Sigmoid colon (tissue), 7 donors: Measurements from ENCODE around the gene DGLUCY. TPM values are rescaled to one million over a fixed set of nuclear protein-coding genes. Genes with fewer than 3 reads are reported as not detected.

Experiments
- DNase-seq: peaks from one replicate; pipeline ENCODE4 v3.0.0-alpha.2; 2019
- H3K27ac ChIP-seq, 4 donors: fragments of 200-600 bp; sonication (generic); one replicate each; pipeline ENCODE4 v1.5.1; 2016 to 2019; ENCODE audit warnings: mild to moderate bottlenecking in 1 of 4
- H3K27me3 ChIP-seq, 3 donors: fragments of 200-600 bp; sonication (generic); one replicate each; pipeline ENCODE4 v1.5.1; 2019; ENCODE audit warnings: mild to moderate bottlenecking in 1 of 3
- H3K36me3 ChIP-seq, 4 donors: fragments of 200-600 bp; sonication (generic); one replicate each; pipeline ENCODE4 v1.5.1; 2016 to 2019
- H3K4me1 ChIP-seq, 4 donors: fragments of 200-600 bp; sonication (generic); one replicate each; pipeline ENCODE4 v1.5.1; 2017 to 2019
- H3K4me3 ChIP-seq, 4 donors: fragments of 200-600 bp; sonication (generic); one replicate each; pipeline ENCODE4 v1.5.1; 2017 to 2019; ENCODE audit warnings: mild to moderate bottlenecking in 2 of 4, moderate library complexity in 1 of 4
- H3K9me3 ChIP-seq, 4 donors: fragments of 200-600 bp in 3 of 4; sonication (generic) in 3 of 4; one replicate each; pipeline versions ENCODE4 v1.5.1 to v1.6.1; 2013 to 2019
- EP300 ChIP-seq, 4 donors: sonication (generic); formaldehyde crosslinking; IDR thresholded peaks; one replicate each; pipeline ENCODE4 v1.6.1; 2017; ENCODE audit warnings: antibody characterized with exemption in 4 of 4
- POLR2A ChIP-seq, 2 donors: fragments of 450-650 bp; IDR thresholded peaks; one replicate each; pipeline ENCODE4 v1.6.1; 2016; ENCODE audit warnings: antibody characterized with exemption in 2 of 2, mild to moderate bottlenecking in 2 of 2, moderate library complexity in 2 of 2
- POLR2AphosphoS5 ChIP-seq, 4 donors: sonication (generic); formaldehyde crosslinking; IDR thresholded peaks; one replicate each; pipeline ENCODE4 v1.6.1; 2017; ENCODE audit warnings: antibody characterized with exemption in 4 of 4
- WGBS, 2 donors: extraction: QIAGEN DNeasy Blood & Tissue Kit; methylation state at CpG; one replicate each; pipeline ENCODE4 v1.1.7; 2013; 5-methylcytosine and 5-hydroxymethylcytosine counted together
- intact Hi-C: fragments of 100-400 bp; cut with DNase I; formaldehyde crosslinking; loops from one replicate; pipeline ENCODE4 v1.15.1; 2023
- polyA plus RNA-seq, 3 donors: library from polyadenylated mRNA; stranded (reverse); fragments of 200-250 nt; gene quantifications; one replicate each; pipeline ENCODE4 v1.2.3, GENCODE V29; 2013
- total RNA-seq, 4 donors: library from RNA; depleted of rRNA; stranded (reverse); fragments of >200 nt; gene quantifications; one replicate each; pipeline ENCODE4 v1.1.0, GENCODE V29; 2016
- TF ChIP-seq, protein P1 (sequence below), 4 experiments: fragments of 450-650 bp in 3 of 4; fragments of 200-600 bp in 1 of 4; IDR thresholded peaks; one replicate each; pipeline ENCODE4 v1.5.1; 2016 to 2019; ENCODE audit warnings: antibody characterized with exemption in 4 of 4, mild to moderate bottlenecking in 3 of 4, moderate library complexity in 2 of 4
- donor health status: healthy with polysubstance abuse.
- donor health status: Bipolar disorder and iron deficiency.
- donor health status: healthy.

DGLUCY gene
- total and polyA plus RNA-seq, 7 donors = 14.4 to 99.4 (median 49.8) TPM

- DNase-seq = no peak
- Histone ChIP-seq H3K27me3 (no peaks in the 10 kb centered on the region), H3K4me3 (no peak overlapping the region), H3K4me1 (peaks cover 0 to 18% (median 13%) of the 10 kb centered on the region in 4 donors), H3K36me3 (peaks cover 0 to 34% (median 10%) of the 10 kb centered on the region in 4 donors), H3K9me3 (no peaks in the 10 kb centered on the region), H3K27ac (no peak overlapping the region)
- intact Hi-C loops = no loop called here
- 31 to 85% methylated on average over 1 of the region's 1 CpG for WGBS, 2 donors
- TF ChIP-seq, protein P1, sequence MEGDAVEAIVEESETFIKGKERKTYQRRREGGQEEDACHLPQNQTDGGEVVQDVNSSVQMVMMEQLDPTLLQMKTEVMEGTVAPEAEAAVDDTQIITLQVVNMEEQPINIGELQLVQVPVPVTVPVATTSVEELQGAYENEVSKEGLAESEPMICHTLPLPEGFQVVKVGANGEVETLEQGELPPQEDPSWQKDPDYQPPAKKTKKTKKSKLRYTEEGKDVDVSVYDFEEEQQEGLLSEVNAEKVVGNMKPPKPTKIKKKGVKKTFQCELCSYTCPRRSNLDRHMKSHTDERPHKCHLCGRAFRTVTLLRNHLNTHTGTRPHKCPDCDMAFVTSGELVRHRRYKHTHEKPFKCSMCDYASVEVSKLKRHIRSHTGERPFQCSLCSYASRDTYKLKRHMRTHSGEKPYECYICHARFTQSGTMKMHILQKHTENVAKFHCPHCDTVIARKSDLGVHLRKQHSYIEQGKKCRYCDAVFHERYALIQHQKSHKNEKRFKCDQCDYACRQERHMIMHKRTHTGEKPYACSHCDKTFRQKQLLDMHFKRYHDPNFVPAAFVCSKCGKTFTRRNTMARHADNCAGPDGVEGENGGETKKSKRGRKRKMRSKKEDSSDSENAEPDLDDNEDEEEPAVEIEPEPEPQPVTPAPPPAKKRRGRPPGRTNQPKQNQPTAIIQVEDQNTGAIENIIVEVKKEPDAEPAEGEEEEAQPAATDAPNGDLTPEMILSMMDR (IDR thresholded peaks at IDR 0.05) = no peak
- no peak for TF ChIP-seq POLR2AphosphoS5 (IDR thresholded peaks at IDR 0.05)
- TF ChIP-seq POLR2A (IDR thresholded peaks at IDR 0.05) = no peak
- TF ChIP-seq EP300 (IDR thresholded peaks at IDR 0.05) = no peak
Measured at GRCh38 chr14:91142214-91142668, 28.4 kb downstream of the DGLUCY start.

- no peak for TF ChIP-seq POLR2AphosphoS5 (IDR thresholded peaks at IDR 0.05)
- peaks cover 0 to 20% (median 19%) of the 10 kb centered on the region in 4 donors for H3K4me1 ChIP-seq
- no peak for DNase-seq
- H3K36me3 ChIP-seq = peaks cover 0 to 47% (median 15%) of the 10 kb centered on the region in 4 donors
- no peak overlapping the region for H3K4me3 ChIP-seq
- 83 to 89% methylated on average over 8 of the region's 8 CpGs for WGBS, 2 donors
- H3K27me3 ChIP-seq = no peaks in the 10 kb centered on the region
- peak overlapping the region in 3 of 4 donors; percentile 22 to 79 (median 36) for H3K27ac ChIP-seq
- intact Hi-C loops = no loop called here
- no peaks in the 10 kb centered on the region for H3K9me3 ChIP-seq
Measured at GRCh38 chr14:91143862-91144261, 30.0 kb downstream of the DGLUCY start.

DNA sequence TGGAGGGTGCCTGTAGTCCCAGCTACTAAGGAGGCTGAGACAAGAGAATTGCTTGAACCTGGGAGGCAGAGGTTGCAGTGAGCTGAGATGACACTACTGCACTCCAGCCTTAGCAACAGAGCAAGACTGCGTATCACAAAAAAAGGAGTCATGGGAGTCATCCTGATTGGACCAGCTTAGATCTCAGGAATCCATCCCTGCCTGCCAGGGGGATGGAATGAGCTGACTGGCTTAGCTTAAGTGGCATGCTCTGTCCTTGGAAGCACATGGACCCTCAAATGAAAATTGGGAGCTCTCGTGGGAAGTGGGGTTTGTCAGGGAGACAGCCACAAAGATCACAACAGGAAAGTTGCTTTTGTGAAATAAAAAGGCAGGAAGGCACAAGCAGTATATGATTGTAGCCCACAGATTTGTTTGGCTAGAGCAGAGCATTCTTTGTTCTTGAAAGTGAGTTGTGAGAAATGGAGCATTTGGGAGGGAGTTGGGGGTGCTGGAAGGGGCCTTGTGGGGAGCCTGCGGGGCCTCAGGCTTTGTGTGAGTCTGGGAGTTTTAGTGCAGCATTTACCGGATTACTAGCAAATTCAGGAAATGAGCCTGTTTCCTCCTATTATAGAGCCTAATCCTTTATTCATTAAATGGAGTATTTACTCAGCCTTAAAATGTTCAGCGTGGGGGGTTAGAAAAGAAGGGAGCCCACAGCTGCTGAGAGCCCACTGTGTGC lies 30.7 kb downstream of the DGLUCY start:
- 73 to 89% methylated on average over 5 of the region's 5 CpGs for WGBS, 2 donors
- intact Hi-C loops = no loop called here
- no peak for DNase-seq

GRCh38 chr14:91145391-91146160 lies 31.7 kb downstream of the DGLUCY start:
- Histone ChIP-seq H3K4me1 (peaks cover 0 to 32% (median 27%) of the 10 kb centered on the region in 4 donors), H3K27ac (peak overlapping the region in 2 of 4 donors; percentile 22 to 79), H3K27me3 (no peaks in the 10 kb centered on the region), H3K4me3 (no peak overlapping the region), H3K9me3 (no peaks in the 10 kb centered on the region), H3K36me3 (peaks cover 0 to 46% (median 15%) of the 10 kb centered on the region in 4 donors)
- DNase-seq = no peak
- intact Hi-C loops = no loop called here
- TF ChIP-seq POLR2AphosphoS5 (IDR thresholded peaks at IDR 0.05) = no peak
- TF ChIP-seq POLR2A (IDR thresholded peaks at IDR 0.05) = no peak
- TF ChIP-seq, protein P1 (IDR thresholded peaks at IDR 0.05) = no peak
- TF ChIP-seq EP300 (IDR thresholded peaks at IDR 0.05) = no peak
- WGBS, 2 donors = 88 to 91% methylated on average over 11 of the region's 11 CpGs

More for the DNA sequence above, 30.7 kb downstream of the DGLUCY start:
- H3K36me3 ChIP-seq = peaks cover 0 to 47% (median 15%) of the 10 kb centered on the region in 4 donors
- no peaks in the 10 kb centered on the region for H3K27me3 ChIP-seq
- H3K4me3 ChIP-seq = no peak overlapping the region
- peaks cover 0 to 28% (median 26%) of the 10 kb centered on the region in 4 donors for H3K4me1 ChIP-seq
- no peaks in the 10 kb centered on the region for H3K9me3 ChIP-seq
- TF ChIP-seq POLR2AphosphoS5 (IDR thresholded peaks at IDR 0.05) (no peak), EP300 (IDR thresholded peaks at IDR 0.05) (no peak), POLR2A (IDR thresholded peaks at IDR 0.05) (no peak)
- TF ChIP-seq, protein P1 (IDR thresholded peaks at IDR 0.05) = no peak
- peak overlapping the region in 3 of 4 donors; percentile 22 to 79 (median 36) for H3K27ac ChIP-seq

DNA sequence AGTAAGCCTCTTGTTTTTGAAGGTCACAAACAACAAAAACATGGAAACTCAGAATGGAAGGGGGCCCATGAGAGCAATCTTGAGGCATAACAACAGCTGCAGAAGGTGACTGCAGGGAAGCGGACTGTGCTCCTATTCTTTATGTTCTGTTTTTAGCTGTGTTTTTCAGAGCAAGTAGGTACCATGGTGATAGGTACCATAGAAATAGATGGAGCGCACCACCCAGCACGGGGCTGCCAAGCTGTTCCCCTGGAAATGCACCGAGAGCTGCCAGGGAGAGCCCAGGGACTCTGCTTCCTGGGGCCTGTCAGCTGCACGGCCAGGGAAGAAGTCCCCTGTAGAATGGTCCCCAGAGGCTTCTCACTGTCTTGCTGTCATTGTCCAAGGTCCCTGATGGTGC lies 32.8 kb downstream of the DGLUCY start:
- TF ChIP-seq, protein P1 (IDR thresholded peaks at IDR 0.05) = no peak
- TF ChIP-seq POLR2A (IDR thresholded peaks at IDR 0.05) = no peak
- no peak for TF ChIP-seq EP300 (IDR thresholded peaks at IDR 0.05)
- TF ChIP-seq POLR2AphosphoS5 (IDR thresholded peaks at IDR 0.05) = no peak
- H3K36me3 ChIP-seq = peaks cover 0 to 43% (median 15%) of the 10 kb centered on the region in 4 donors
- DNase-seq = no peak
- WGBS, 2 donors = 92 to 93% methylated on average over 5 of the region's 5 CpGs
- peaks cover 0 to 32% (median 27%) of the 10 kb centered on the region in 4 donors for H3K4me1 ChIP-seq
- H3K27me3 ChIP-seq = no peaks in the 10 kb centered on the region
- H3K9me3 ChIP-seq = no peaks in the 10 kb centered on the region
- no peak overlapping the region for H3K4me3 ChIP-seq
- H3K27ac ChIP-seq = peak overlapping the region in 1 of 4 donors; percentile 79
- intact Hi-C loops = no loop called here
